H1 (cell line): ENCODE measurements around the gene LSM7. TPM values are rescaled to one million over a fixed set of nuclear protein-coding genes. Genes with fewer than 3 reads are reported as not detected.

ENCODE experiments used
- CTCF ChIA-PET: fragments of 300-600 bp; sonication (Branson Sonifier 250); formaldehyde crosslinking; loops from one replicate; lab custom pipeline; 2021; ENCODE audit not compliant: partially characterized antibody; lab: Charles Lee
- POLR2A ChIA-PET: fragments of 300-600 bp; sonication (Branson Sonifier 250); formaldehyde crosslinking; loops from one replicate; lab custom pipeline; 2021; ENCODE audit warnings: inconsistent platforms; ENCODE audit not compliant: partially characterized antibody; lab: Charles Lee
- DNase-seq, 2 experiments: peaks; one replicate each; pipeline versions ENCODE4 v3.0.0 to v3.0.0-alpha.2; 2010 to 2022; ENCODE audit warnings: low spot score in 2 of 2, low read depth in 1 of 2, mixed read lengths in 1 of 2
- FAIRE-seq: peaks from 2 replicates; lab custom pipeline; 2011; peaks lifted over from hg19 to GRCh38; lab: Jason Lieb, UNC
- H2AFZ ChIP-seq: 2 replicates; pipeline ENCODE4 v1.8.1; 2012; ENCODE audit warnings: low read length, inconsistent platforms
- H2AK5ac ChIP-seq: 2 replicates; pipeline ENCODE4 v1.6.1; 2013; ENCODE audit warnings: low read depth, low read length
- H2BK120ac ChIP-seq: replicated peaks from 2 replicates; pipeline ENCODE3; 2013; ENCODE audit warnings: low read depth, low read length, inconsistent platforms
- H2BK12ac ChIP-seq: 2 replicates; pipeline ENCODE4 v1.6.1; 2013; ENCODE audit warnings: low read depth, low read length
- H2BK15ac ChIP-seq: 2 replicates; pipeline ENCODE4 v1.6.1; 2013; ENCODE audit warnings: low read length
- H2BK20ac ChIP-seq: 2 replicates; pipeline ENCODE4 v1.6.1; 2013; ENCODE audit warnings: low read length
- H2BK5ac ChIP-seq: 2 replicates; pipeline ENCODE4 v1.6.1; 2013; ENCODE audit warnings: low read depth, low read length
- H3K14ac ChIP-seq: 2 replicates; pipeline ENCODE4 v1.6.1; 2013; ENCODE audit warnings: inconsistent platforms; ENCODE audit not compliant: insufficient read length
- H3K18ac ChIP-seq: 2 replicates; pipeline ENCODE4 v1.6.1; 2013; ENCODE audit warnings: low read length; ENCODE audit errors: extremely low read depth
- H3K23ac ChIP-seq: 2 replicates; pipeline ENCODE4 v1.6.1; 2013; ENCODE audit warnings: inconsistent platforms; ENCODE audit not compliant: insufficient read length
- H3K23me2 ChIP-seq: 2 replicates; pipeline ENCODE4 v1.6.1; 2013; ENCODE audit warnings: low read depth, low read length
- H3K27ac ChIP-seq: 2 replicates; pipeline ENCODE4 v1.6.1; 2011; ENCODE audit warnings: low read depth, low read length, inconsistent platforms
- H3K27me3 ChIP-seq, 4 experiments: replicated peaks in 1 of 4; 1 replicate in 1 of 4; 2 replicates in 3 of 4; pipeline versions ENCODE4 v1.6.1 to v1.8.1; 2011 to 2013; ENCODE audit warnings: low read length in 3 of 4, mild to moderate bottlenecking in 3 of 4, inconsistent platforms in 2 of 4, mixed read lengths in 2 of 4, moderate library complexity in 1 of 4; ENCODE audit not compliant: control insufficient read depth in 3 of 4, insufficient read depth in 3 of 4; ENCODE audit errors: extremely low read depth in 1 of 4
- H3K36me3 ChIP-seq, 4 experiments: 2 replicates each; pipeline versions ENCODE4 v1.6.1 to v1.8.1; 2011 to 2013; ENCODE audit warnings: mild to moderate bottlenecking in 4 of 4, low read length in 3 of 4, moderate library complexity in 2 of 4, control low read depth in 1 of 4, inconsistent platforms in 1 of 4; ENCODE audit not compliant: insufficient read depth in 4 of 4, control insufficient read depth in 2 of 4
- H3K4ac ChIP-seq: replicated peaks from 2 replicates; pipeline ENCODE3; 2013; ENCODE audit warnings: low read length, low read depth, mixed read lengths, inconsistent platforms; ENCODE audit not compliant: insufficient read length
- H3K4me1 ChIP-seq, 4 experiments: replicated peaks in 1 of 4; 1 replicate in 1 of 4; 2 replicates in 3 of 4; pipeline versions ENCODE4 v1.6.1 to v1.8.1; 2011 to 2013; ENCODE audit warnings: low read length in 3 of 4, inconsistent platforms in 2 of 4, mixed read lengths in 1 of 4; ENCODE audit not compliant: insufficient read depth in 4 of 4, control insufficient read depth in 3 of 4
- H3K4me2 ChIP-seq, 2 experiments: 2 replicates each; pipeline versions ENCODE4 v1.6.1 to v1.8.1; 2011 to 2013; ENCODE audit warnings: low read depth in 2 of 2, low read length in 2 of 2, control low read depth in 1 of 2, inconsistent platforms in 1 of 2, mild to moderate bottlenecking in 1 of 2; ENCODE audit not compliant: insufficient read depth in 1 of 2
- H3K4me3 ChIP-seq, 4 experiments: fragments of 200-600, 300-600 bp in 1 of 4; sonication (generic), shearing (Covaris generic), sonication (Bioruptor Twin) in 1 of 4; 2 replicates each; pipeline versions ENCODE4 v1.5.1 to v1.8.1; 2011 to 2016; ENCODE audit warnings: low read length in 4 of 4, low read depth in 3 of 4, control low read depth in 2 of 4, inconsistent platforms in 2 of 4, mild to moderate bottlenecking in 2 of 4, mixed read lengths in 1 of 4, moderate library complexity in 1 of 4; ENCODE audit not compliant: insufficient read depth in 2 of 4; ENCODE audit errors: extremely low read depth in 1 of 4
- H3K56ac ChIP-seq: replicated peaks from 2 replicates; pipeline ENCODE3; 2013; ENCODE audit warnings: low read depth, mild to moderate bottlenecking, mixed read lengths, low read length, inconsistent platforms; ENCODE audit not compliant: insufficient read length
- H3K79me1 ChIP-seq: 2 replicates; pipeline ENCODE4 v1.6.1; 2013; ENCODE audit warnings: low read depth, low read length, control low read depth
- H3K79me2 ChIP-seq, 2 experiments: 2 replicates each; pipeline versions ENCODE4 v1.6.1 to v1.8.1; 2012 to 2013; ENCODE audit warnings: low read length in 2 of 2, mild to moderate bottlenecking in 2 of 2, inconsistent platforms in 1 of 2; ENCODE audit not compliant: insufficient read depth in 2 of 2, control insufficient read depth in 1 of 2
- H3K9ac ChIP-seq, 4 experiments: replicated peaks in 1 of 4; 1 replicate in 1 of 4; 2 replicates in 3 of 4; pipeline versions ENCODE4 v1.6.1 to v1.8.1; 2011 to 2013; ENCODE audit warnings: low read depth in 3 of 4, low read length in 3 of 4, control low read depth in 2 of 4, mild to moderate bottlenecking in 2 of 4, moderate library complexity in 2 of 4, inconsistent platforms in 1 of 4; ENCODE audit errors: extremely low read depth in 1 of 4
- H3K9me3 ChIP-seq, 2 experiments: 2 replicates each; pipeline versions ENCODE4 v1.6.1 to v1.8.1; 2012 to 2013; ENCODE audit warnings: mild to moderate bottlenecking in 2 of 2, moderate library complexity in 2 of 2, control low read depth in 1 of 2, inconsistent platforms in 1 of 2, low read depth in 1 of 2, low read length in 1 of 2, mixed read lengths in 1 of 2; ENCODE audit not compliant: insufficient read depth in 2 of 2
- H4K20me1 ChIP-seq, 2 experiments: replicated peaks in 1 of 2; 2 replicates each; pipeline versions ENCODE3 to v1.8.1; 2011 to 2013; ENCODE audit warnings: inconsistent platforms in 2 of 2, low read length in 2 of 2, mild to moderate bottlenecking in 1 of 2; ENCODE audit not compliant: insufficient read depth in 2 of 2, control insufficient read depth in 1 of 2
- H4K5ac ChIP-seq: 2 replicates; pipeline ENCODE4 v1.6.1; 2013; ENCODE audit warnings: low read length, low read depth, mixed read lengths, inconsistent platforms; ENCODE audit not compliant: insufficient read length
- H4K8ac ChIP-seq: 2 replicates; pipeline ENCODE4 v1.8.0; 2013; ENCODE audit warnings: mild to moderate bottlenecking, moderate library complexity, low read length, inconsistent platforms; ENCODE audit not compliant: insufficient read depth; ENCODE audit errors: extremely low read depth
- H4K91ac ChIP-seq: replicated peaks from 2 replicates; pipeline ENCODE3; 2013; ENCODE audit warnings: low read length, mixed read lengths, inconsistent platforms; ENCODE audit not compliant: insufficient read length
- BACH1 ChIP-seq: IDR thresholded peaks from 2 replicates; pipeline ENCODE4 v1.6.1; 2012; ENCODE audit warnings: low read length, improper control_type of control experiment
- CEBPB ChIP-seq: IDR thresholded peaks from 2 replicates; pipeline ENCODE4 v1.6.1; 2012; ENCODE audit warnings: low read depth, low read length
- JUN ChIP-seq: IDR thresholded peaks from 2 replicates; pipeline ENCODE4 v1.6.1; 2011; ENCODE audit warnings: low read depth, mild to moderate bottlenecking, improper control_type of control experiment, low read length
- POU5F1 ChIP-seq: IDR thresholded peaks from 2 replicates; pipeline ENCODE4 v1.6.1; 2011; ENCODE audit warnings: low read depth, mild to moderate bottlenecking, low read length, moderate library complexity
- SAP30 ChIP-seq: fragments of 300-600 bp; sonication (generic); IDR thresholded peaks from 2 replicates; pipeline ENCODE4 v1.7.1; 2012; ENCODE audit warnings: low read length, moderate library complexity, mild to moderate bottlenecking, inconsistent platforms; ENCODE audit not compliant: insufficient read depth, insufficient replicate concordance
- SP1 ChIP-seq: IDR thresholded peaks from 2 replicates; pipeline ENCODE4 v1.6.1; 2011; ENCODE audit warnings: low read depth, low read length
- SUZ12 ChIP-seq: fragments of 200-600 bp; sonication (generic); IDR thresholded peaks from 2 replicates; pipeline ENCODE4 v1.6.1; 2012; ENCODE audit warnings: mild to moderate bottlenecking, inconsistent platforms, low read length, moderate library complexity, mixed read lengths
- TAF1 ChIP-seq: IDR thresholded peaks from 2 replicates; pipeline ENCODE4 v1.6.1; 2011; ENCODE audit warnings: mild to moderate bottlenecking, low read depth, low read length
- WGBS, 2 experiments: shearing (Covaris generic) in 1 of 2; methylation state at CpG; one replicate each; pipeline versions ENCODE4 v1.1.6 to v1.1.7; 2013 to 2015; ENCODE audit warnings: low lambda C conversion rate in 2 of 2, mixed read lengths in 2 of 2, inconsistent platforms in 1 of 2, low coverage in 1 of 2, missing lambda C conversion rate in 1 of 2; ENCODE audit not compliant: insufficient replicate concordance in 2 of 2, insufficient coverage in 1 of 2, insufficient read length in 1 of 2; ENCODE audit errors: extremely low coverage in 1 of 2, missing lambda C conversion rate in 1 of 2; 5-methylcytosine and 5-hydroxymethylcytosine counted together
- polyA plus RNA-seq, 7 experiments: library from polyadenylated mRNA; depleted of rRNA in 3 of 7; stranded (reverse) in 5 of 7; unstranded in 2 of 7; fragments of >200 nt in 5 of 7; fragments of 200-250 nt in 2 of 7; gene quantifications; 1 replicate in 5 of 7; 2 replicates in 1 of 7; 4 replicates in 1 of 7; pipeline versions ENCODE4 v1.2.1 to v1.2.3, GENCODE V29; 2011 to 2013; ENCODE audit warnings: missing spikeins in 2 of 7, mixed read lengths in 2 of 7
- total RNA-seq: library from RNA; stranded (reverse); fragmentation: NEBNext Ultra II Directional; extraction: Animal tissue kit (Norgen Biotek cat#: 25700); gene quantifications from 2 replicates; pipeline ENCODE4 v1.2.1, GENCODE V29; 2021
- TF ChIP-seq, protein P1 (sequence below): IDR thresholded peaks from 2 replicates; pipeline ENCODE4 v1.6.1; 2012; ENCODE audit warnings: inconsistent platforms
- TF ChIP-seq, protein P2 (sequence below): IDR thresholded peaks from 2 replicates; pipeline ENCODE4 v1.6.1; 2012; ENCODE audit warnings: inconsistent platforms
- TF ChIP-seq, protein P3 (sequence below): IDR thresholded peaks from 2 replicates; pipeline ENCODE4 v1.6.1; 2012; ENCODE audit warnings: low read length, inconsistent platforms

LSM7 gene
- total and polyA plus RNA-seq, 2 of the 8 experiments (the other 6 are each of a cell fraction or from before 2014, with no cell fraction given): 228 to 1,335 TPM

DNA sequence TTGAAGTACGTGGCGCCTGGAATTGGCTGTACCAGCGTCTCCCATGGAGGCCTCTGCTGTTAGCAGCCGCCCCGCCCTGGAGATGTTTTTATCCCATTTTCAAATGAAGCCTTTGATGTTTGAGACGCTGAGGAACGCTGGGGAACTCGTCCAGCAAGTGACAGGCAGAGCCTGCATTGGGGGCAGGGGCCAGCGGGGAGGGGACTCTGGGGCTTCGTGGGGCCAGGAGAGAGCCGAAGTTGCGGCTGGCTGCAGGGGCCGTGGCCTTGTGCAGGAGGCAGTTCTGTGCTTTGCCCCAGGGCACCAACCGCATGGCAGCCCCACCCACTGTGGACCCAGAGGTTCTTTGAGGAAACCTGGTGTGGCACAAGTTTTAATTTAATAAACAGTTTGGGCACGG is 13.6 kb upstream of the LSM7 start:
- H3K23me2 ChIP-seq: no peaks in the 10 kb centered on the region
- H3K36me3 ChIP-seq: peaks cover 2 to 23% (median 6%) of the 10 kb centered on the region in 4 experiments; a peak in 2 of 8 replicates
- H3K9ac ChIP-seq: no peak overlapping the region
- H3K9me3 ChIP-seq: no peaks in the 10 kb centered on the region
- H3K23ac ChIP-seq: no peak overlapping the region
- FAIRE-seq (no peak), DNase-seq (no peak)
- H3K4me2 ChIP-seq: no peak overlapping the region
- no peak overlapping the region for H3K14ac ChIP-seq
- no peak overlapping the region for H3K56ac ChIP-seq
- H2BK12ac ChIP-seq: no peak overlapping the region
- peaks cover 0 to 6% of the 10 kb centered on the region in 2 experiments; a peak in 1 of 4 replicates for H3K79me2 ChIP-seq
- whole genome bisulfite sequencing, 2 experiments: 87% methylated on average over 10 of the region's 15 CpGs; no CpG with 5 or more reads in 1 of the 2 experiments
- no peak overlapping the region for H3K18ac ChIP-seq
- no peak overlapping the region for H2AK5ac ChIP-seq
- no peak overlapping the region for H2BK15ac ChIP-seq
- no peak overlapping the region for H4K91ac ChIP-seq
- H2BK120ac ChIP-seq: no peak overlapping the region
- no peak overlapping the region for H3K27ac ChIP-seq
- no peak overlapping the region for H3K4ac ChIP-seq
- H2AFZ ChIP-seq: no peak overlapping the region
- H3K79me1 ChIP-seq: peaks cover 10% of the 10 kb centered on the region; the same call in 1 of the 2 replicates
- no peak overlapping the region for H4K5ac ChIP-seq
- H2BK5ac ChIP-seq: no peak overlapping the region
- CTCF ChIA-PET: no interaction called here
- H4K20me1 ChIP-seq: peaks cover 8 to 14% of the 10 kb centered on the region in 2 experiments
- H2BK20ac ChIP-seq: no peak overlapping the region
- peaks cover 0 to 3% (median 1%) of the 10 kb centered on the region in 4 experiments; a peak in 3 of 7 replicates for H3K4me1 ChIP-seq
- no peak overlapping the region for H4K8ac ChIP-seq
- POLR2A ChIA-PET: no interaction called here
- no peak overlapping the region for H3K4me3 ChIP-seq
- H3K27me3 ChIP-seq: no peaks in the 10 kb centered on the region
- TF ChIP-seq SUZ12 (no peak), BACH1 (no peak), SP1 (no peak), JUN (no peak), TAF1 (no peak), SAP30 (no peak), CEBPB (no peak), POU5F1 (no peak)
- TF ChIP-seq, protein P1, sequence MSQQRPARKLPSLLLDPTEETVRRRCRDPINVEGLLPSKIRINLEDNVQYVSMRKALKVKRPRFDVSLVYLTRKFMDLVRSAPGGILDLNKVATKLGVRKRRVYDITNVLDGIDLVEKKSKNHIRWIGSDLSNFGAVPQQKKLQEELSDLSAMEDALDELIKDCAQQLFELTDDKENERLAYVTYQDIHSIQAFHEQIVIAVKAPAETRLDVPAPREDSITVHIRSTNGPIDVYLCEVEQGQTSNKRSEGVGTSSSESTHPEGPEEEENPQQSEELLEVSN: no peak
- TF ChIP-seq, protein P2, sequence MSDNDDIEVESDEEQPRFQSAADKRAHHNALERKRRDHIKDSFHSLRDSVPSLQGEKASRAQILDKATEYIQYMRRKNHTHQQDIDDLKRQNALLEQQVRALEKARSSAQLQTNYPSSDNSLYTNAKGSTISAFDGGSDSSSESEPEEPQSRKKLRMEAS: no peak
- TF ChIP-seq, protein P3, sequence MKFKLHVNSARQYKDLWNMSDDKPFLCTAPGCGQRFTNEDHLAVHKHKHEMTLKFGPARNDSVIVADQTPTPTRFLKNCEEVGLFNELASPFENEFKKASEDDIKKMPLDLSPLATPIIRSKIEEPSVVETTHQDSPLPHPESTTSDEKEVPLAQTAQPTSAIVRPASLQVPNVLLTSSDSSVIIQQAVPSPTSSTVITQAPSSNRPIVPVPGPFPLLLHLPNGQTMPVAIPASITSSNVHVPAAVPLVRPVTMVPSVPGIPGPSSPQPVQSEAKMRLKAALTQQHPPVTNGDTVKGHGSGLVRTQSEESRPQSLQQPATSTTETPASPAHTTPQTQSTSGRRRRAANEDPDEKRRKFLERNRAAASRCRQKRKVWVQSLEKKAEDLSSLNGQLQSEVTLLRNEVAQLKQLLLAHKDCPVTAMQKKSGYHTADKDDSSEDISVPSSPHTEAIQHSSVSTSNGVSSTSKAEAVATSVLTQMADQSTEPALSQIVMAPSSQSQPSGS: no peak
